Stimulated activated CD4-positive, alpha-beta T cell treated with anti-CD3 and anti-CD28 coated beads, TNF-alpha, amount 100 ng/mL, for 24 hours (primary cell): ENCODE results near the gene NFATC3.
"Not testable (repeated sequence)": the region's sequence is repeated elsewhere in the genome, so short reads cannot be mapped to it uniquely, and the experiment has no call there.

Source experiments
- DNase-seq, 3 experiments: peaks; one replicate each; pipeline ENCODE4 v3.0.0-alpha.2; 2020; ENCODE audit warnings: low read depth in 3 of 3

Gene NFATC3

DNA sequence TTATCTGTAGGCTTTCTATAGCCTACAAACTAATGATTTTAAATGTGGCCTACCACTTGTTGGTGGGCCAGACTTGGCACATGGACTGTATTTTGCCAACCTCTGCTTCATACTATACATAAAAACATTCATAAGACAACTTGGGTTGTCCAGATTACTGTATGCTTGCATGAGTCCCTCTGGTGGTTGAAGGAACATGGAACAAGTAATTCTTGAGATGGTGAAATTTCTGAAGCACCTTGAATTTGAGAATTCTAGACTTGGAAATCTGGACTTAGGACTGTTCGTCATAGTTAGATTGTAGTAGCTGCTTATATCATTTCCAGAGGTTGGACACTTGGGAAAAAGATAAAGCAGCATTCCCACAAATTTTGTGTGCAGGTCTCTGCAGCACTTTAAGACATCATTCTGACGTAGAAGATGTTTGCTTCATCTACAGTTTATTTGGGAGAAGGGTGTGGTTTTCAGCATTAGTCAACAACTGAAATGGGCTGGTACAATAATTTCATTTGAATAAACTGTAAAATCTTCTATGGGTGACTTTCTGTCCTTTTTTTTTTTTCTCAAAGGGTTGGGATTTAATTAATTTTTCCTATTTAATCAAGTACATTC lies 31.2 kb downstream of the NFATC3 start:
- DNase-seq = no peak

- no peak for DNase-seq
Measured at GRCh38 chr16:68117884-68118283, 32.7 kb downstream of the NFATC3 start.

- DNase-seq = not testable (repeated sequence)
Measured at GRCh38 chr16:68118954-68119353, 33.8 kb downstream of the NFATC3 start.

- DNase-seq = not testable (repeated sequence)
Measured at GRCh38 chr16:68120496-68120895, 35.3 kb downstream of the NFATC3 start.

DNA sequence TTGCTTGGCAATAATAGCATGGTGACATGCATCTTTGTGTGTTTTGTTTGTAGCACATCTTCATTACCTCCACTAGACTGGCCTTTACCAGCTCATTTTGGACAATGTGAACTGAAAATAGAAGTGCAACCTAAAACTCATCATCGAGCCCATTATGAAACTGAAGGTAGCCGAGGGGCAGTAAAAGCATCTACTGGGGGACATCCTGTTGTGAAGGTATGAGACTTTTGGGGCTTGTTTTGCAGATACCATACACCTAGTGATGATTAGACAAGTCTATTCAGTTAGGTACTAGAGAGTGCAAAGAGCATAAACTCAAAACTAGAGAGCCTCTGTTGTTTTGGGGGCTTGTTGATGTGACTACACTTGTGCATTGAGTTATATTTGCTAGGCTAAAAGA lies 41.2 kb downstream of the NFATC3 start:
- no peak for DNase-seq

GRCh38 chr16:68128577-68129305 lies 43.6 kb downstream of the NFATC3 start:
- DNase-seq = no peak

GRCh38 chr16:68130520-68130919 lies 45.4 kb downstream of the NFATC3 start:
- DNase-seq = no peak

DNA sequence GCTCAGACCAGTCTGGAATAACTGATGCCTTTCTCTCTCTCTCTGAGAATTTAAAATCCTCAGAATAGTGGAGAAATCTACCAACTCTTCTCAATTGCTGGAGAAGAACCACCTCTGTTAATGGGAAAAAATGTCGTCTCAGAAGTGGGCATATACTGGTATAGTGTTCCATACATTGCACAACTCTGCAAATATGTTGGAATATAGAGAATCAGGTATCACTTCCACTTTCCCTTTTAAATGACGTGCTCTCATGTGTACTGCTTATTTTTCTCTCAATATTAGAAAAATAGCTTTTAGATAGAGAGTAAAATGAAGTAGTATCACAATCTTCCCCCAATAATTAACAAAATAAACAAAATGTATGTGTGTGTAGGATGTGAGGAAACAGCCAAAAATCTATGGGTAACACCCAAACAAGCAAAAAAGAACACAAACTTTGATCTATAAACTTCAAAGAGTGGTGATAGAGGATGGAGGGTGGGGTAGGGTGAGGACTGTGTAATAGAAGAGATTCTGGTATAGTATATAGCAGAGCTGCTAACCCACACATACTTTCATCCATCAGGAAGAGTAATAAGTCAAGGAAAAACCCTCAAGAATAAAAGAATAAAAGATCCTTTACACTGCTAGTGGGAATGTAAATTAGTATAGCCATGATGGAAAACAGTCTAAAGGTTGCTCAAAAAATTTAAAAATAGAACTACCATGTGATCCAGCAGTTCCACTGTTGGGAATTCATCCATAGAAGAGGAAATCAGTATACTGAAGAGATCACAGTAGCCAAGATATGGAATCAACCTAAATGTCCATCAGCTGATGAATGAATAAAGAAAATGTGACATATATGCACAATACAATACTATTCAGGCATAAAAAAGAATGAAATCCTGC lies 46.9 kb downstream of the NFATC3 start:
- DNase-seq = no peak

DNA sequence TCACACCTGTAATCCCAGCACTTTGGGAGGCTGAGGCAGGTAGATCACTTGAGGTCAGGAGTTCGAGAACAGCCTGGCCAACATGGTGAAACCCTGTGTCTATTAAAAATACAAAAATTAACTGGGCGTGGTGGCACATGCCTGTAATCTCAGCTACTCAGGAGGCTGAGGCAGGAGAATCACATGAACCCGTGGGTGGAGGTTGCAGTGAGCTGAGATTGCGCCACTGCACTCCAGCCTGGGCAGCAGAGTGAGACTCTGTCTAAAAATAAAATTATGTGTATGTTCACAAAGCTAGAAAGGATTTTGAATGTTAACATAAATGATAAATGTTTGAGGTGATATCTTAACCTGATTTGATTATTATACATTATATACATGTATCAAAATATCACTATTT lies 47.8 kb downstream of the NFATC3 start:
- not testable (repeated sequence) for DNase-seq

DNA sequence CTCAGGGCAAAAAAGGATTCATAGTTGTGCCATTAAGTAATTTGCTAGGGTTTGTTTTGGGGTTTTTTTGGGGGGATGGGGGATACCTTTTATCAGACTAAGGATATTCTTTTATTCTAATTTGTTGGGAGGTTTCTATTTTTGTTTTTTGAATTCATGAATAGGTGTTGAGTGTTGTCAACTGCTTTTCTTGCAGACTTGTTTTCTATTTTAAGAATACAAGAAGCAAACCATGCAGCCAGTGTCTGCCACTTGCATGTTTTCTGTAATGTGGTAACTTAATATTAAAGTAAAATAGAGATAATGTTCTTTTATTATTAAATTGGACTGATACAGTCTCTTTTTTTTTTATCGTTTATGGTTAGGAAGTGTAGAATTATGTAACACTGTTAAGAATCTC lies 49.5 kb downstream of the NFATC3 start:
- DNase-seq = no peak

- no peak for DNase-seq
Measured at GRCh38 chr16:68136515-68136914, 51.3 kb downstream of the NFATC3 start.

- no peak for DNase-seq
Measured at GRCh38 chr16:68144008-68144407, 58.8 kb downstream of the NFATC3 start.

GRCh38 chr16:68146585-68146984 lies 61.4 kb downstream of the NFATC3 start:
- DNase-seq = no peak

DNA sequence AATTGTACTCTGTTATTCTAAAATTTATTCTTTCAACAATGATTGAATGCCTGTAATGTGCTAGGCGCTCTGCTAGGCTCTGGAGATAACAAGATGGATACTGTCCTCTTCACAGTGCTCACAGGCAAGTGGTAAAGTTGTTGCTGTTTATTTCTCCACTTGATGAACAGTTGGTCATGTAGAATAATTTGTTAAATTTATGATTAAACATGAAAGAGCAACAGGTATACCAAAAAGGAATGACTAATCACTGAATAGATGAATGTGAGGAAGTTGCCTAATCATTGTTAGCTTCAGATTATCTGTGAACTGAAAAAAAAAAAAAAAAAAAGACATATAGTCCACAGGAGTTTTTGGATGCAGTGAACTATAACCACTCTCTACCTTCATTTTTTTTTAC lies 62.3 kb downstream of the NFATC3 start:
- no peak for DNase-seq

DNA sequence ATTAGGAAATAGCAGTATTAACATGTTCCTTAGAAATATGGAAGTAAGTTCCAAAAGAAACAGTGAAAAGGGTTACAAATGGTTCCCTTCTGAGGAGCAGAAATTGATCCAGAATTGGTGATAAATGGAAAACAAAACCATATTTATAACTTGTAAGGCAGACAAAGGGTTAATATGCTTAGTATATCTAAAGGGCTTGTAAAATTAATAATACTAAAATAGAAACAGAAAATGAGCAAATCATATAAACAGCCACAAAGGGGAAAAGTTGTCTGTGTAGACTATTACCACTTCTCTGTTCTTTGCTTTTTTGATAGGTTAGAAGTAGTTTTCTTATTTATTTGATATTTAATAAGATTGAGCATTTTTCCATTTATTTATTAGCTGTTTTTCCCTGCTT lies 64.4 kb downstream of the NFATC3 start:
- no peak for DNase-seq

DNA sequence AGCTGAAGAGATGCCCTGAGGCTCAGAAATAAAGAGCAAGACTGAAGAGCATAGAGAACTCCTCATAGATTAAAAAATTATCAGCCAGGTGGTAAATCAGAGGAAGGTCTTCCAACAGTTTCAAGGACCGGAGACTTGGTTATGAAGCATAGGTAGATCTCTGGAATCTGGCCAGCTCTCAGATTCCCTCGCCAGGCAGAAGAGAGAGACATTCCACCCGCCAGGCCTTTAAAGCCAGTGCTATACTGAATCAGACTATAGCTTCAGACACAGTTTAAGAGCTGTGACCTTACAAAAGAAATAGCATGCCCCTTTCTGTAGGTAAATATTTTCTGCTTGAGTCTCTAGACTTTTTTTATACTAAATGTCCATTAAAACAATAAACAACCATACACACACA lies 70.3 kb downstream of the NFATC3 start:
- DNase-seq = no peak

GRCh38 chr16:68162413-68162812 lies 77.2 kb downstream of the NFATC3 start:
- DNase-seq = no peak

GRCh38 chr16:68163275-68163674 lies 78.1 kb downstream of the NFATC3 start:
- DNase-seq = not testable (repeated sequence)

- no peak for DNase-seq
Measured at GRCh38 chr16:68166264-68166663, 81.1 kb downstream of the NFATC3 start.

GRCh38 chr16:68179196-68179795 lies 94.1 kb downstream of the NFATC3 start:
- DNase-seq = no peak

- DNase-seq = no peak
Measured at GRCh38 chr16:68179855-68180254, 94.7 kb downstream of the NFATC3 start.

GRCh38 chr16:68183046-68183445 lies 97.9 kb downstream of the NFATC3 start:
- DNase-seq = no peak
